ENCODE results near the gene IKBIP. TPM values are rescaled to one million over a fixed set of nuclear protein-coding genes. Genes with fewer than 3 reads are reported as not detected.

Gene IKBIP
- total RNA-seq, 4 donors from 2014 or later, result 2.9 to 10.5 (median 6.3) TPM

GRCh38 chr12:98587084-98587483 lies 57.5 kb downstream of the IKBIP start:
- no peak overlapping the region for H3K27ac ChIP-seq
- TF ChIP-seq, protein P1, sequence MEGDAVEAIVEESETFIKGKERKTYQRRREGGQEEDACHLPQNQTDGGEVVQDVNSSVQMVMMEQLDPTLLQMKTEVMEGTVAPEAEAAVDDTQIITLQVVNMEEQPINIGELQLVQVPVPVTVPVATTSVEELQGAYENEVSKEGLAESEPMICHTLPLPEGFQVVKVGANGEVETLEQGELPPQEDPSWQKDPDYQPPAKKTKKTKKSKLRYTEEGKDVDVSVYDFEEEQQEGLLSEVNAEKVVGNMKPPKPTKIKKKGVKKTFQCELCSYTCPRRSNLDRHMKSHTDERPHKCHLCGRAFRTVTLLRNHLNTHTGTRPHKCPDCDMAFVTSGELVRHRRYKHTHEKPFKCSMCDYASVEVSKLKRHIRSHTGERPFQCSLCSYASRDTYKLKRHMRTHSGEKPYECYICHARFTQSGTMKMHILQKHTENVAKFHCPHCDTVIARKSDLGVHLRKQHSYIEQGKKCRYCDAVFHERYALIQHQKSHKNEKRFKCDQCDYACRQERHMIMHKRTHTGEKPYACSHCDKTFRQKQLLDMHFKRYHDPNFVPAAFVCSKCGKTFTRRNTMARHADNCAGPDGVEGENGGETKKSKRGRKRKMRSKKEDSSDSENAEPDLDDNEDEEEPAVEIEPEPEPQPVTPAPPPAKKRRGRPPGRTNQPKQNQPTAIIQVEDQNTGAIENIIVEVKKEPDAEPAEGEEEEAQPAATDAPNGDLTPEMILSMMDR (IDR thresholded peaks at IDR 0.05), result no peak
- no peak for TF ChIP-seq POLR2A (IDR thresholded peaks at IDR 0.05)

DNA sequence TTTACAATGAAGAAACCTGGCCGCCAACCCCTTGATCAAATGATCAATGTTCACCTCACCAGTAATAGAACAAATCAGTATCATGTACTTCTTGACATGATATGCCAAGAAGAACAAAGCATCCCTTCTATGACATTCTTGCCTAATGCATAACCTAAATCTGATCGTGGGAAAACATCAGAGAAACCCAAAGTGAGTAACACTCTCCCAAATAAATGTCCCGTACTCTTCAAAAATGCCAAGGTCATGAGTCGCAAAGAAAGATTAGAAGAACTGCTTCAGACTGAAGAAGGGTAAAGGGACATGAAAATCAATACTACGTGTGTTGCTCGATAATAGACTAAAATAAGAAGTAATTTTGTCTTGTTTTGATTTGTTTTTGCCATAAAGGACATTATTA lies 62.5 kb downstream of the IKBIP start:
- TF ChIP-seq, protein P1 (IDR thresholded peaks at IDR 0.05), result no peak
- TF ChIP-seq POLR2A (IDR thresholded peaks at IDR 0.05), result no peak
- DNase-seq, result no peak
- Histone ChIP-seq H3K9me3 (no peaks in the 10 kb centered on the region), H3K36me3 (no peaks in the 10 kb centered on the region), H3K4me3 (no peak overlapping the region), H3K27me3 (no peaks in the 10 kb centered on the region), H3K4me1 (peaks cover 0 to 15% (median 0%) of the 10 kb centered on the region in 3 donors), H3K27ac (no peak overlapping the region)
- intact Hi-C loops (cut with DNase I), result no loop called here
- WGBS, 2 donors, result 72 to 83% methylated on average over 6 of the region's 6 CpGs

More at GRCh38 chr12:98587084-98587483, 57.5 kb downstream of the IKBIP start:
- intact Hi-C loops (cut with DNase I), result no loop called here
- 78 to 86% methylated on average over 5 of the region's 5 CpGs for WGBS, 2 donors
- H3K36me3 ChIP-seq, result no peaks in the 10 kb centered on the region
- no peaks in the 10 kb centered on the region for H3K9me3 ChIP-seq
- no peak for DNase-seq
- no peaks in the 10 kb centered on the region for H3K4me1 ChIP-seq
- no peak overlapping the region for H3K4me3 ChIP-seq
- no peaks in the 10 kb centered on the region for H3K27me3 ChIP-seq

- Histone ChIP-seq H3K27ac (no peak overlapping the region), H3K27me3 (no peaks in the 10 kb centered on the region), H3K4me1 (peaks cover 0 to 15% (median 0%) of the 10 kb centered on the region in 3 donors), H3K4me3 (no peak overlapping the region), H3K36me3 (no peaks in the 10 kb centered on the region), H3K9me3 (no peaks in the 10 kb centered on the region)
- WGBS, 2 donors, result 60 to 80% methylated on average over 1 of the region's 1 CpG
- no peak for DNase-seq
- TF ChIP-seq, protein P1 (IDR thresholded peaks at IDR 0.05), result no peak
- TF ChIP-seq POLR2A (IDR thresholded peaks at IDR 0.05), result no peak
- intact Hi-C loops (cut with DNase I), result no loop called here
These were observed 63.5 kb downstream of the IKBIP start for GRCh38 chr12:98581101-98581500.

DNA sequence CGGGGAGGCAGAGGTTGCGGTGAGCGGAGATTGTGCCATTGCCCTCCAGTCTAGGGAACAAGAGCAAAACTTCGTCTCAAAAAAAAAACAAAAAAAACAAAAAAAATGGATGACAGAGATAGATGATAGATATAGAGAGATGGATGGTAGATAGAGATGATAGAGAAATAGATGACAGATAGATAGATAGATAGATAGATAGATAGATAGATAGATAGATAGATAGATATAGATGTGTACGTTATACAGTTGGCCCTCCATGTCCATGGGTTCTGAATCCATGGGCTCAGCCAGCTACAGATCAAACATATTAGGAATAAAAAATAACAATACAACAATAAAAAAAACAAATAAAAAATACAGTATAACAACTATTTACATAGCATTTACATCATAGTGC lies 63.9 kb downstream of the IKBIP start:
- WGBS, 2 donors, result 88 to 90% methylated on average over 4 to 5 of the region's 5 CpGs
- Histone ChIP-seq H3K4me1 (peaks cover 0 to 15% (median 0%) of the 10 kb centered on the region in 3 donors), H3K27me3 (no peaks in the 10 kb centered on the region), H3K4me3 (no peak overlapping the region), H3K27ac (no peak overlapping the region), H3K36me3 (no peaks in the 10 kb centered on the region), H3K9me3 (no peaks in the 10 kb centered on the region)
- TF ChIP-seq POLR2A (IDR thresholded peaks at IDR 0.05), result no peak
- TF ChIP-seq, protein P1 (IDR thresholded peaks at IDR 0.05), result no peak
- intact Hi-C loops (cut with DNase I), result no loop called here
- no peak for DNase-seq

DNA sequence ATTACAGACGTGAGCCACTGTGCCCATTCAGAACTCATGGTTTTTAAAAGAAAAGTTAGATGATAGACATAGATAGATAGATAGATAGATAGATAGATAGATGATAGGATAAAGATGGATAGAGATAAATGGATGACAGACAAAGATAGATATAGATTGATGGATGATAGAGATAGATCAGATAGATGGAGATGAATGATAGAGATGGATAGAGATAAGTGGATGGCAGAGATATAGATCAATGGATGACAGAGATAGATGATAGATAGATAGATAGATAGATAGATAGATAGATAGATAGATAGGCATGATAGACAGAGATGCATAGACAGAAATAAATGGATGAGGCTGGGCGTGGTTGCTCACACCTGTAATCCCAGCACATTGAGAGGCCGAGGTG lies 64.8 kb downstream of the IKBIP start:
- no peak overlapping the region for H3K4me3 ChIP-seq
- 89 to 95% methylated on average over 3 of the region's 3 CpGs for WGBS, 2 donors
- no peak overlapping the region for H3K27ac ChIP-seq
- intact Hi-C loops (cut with DNase I), result no loop called here
- H3K9me3 ChIP-seq, result no peaks in the 10 kb centered on the region
- no peak for DNase-seq
- peaks cover 0 to 15% (median 0%) of the 10 kb centered on the region in 3 donors for H3K4me1 ChIP-seq
- no peaks in the 10 kb centered on the region for H3K36me3 ChIP-seq
- TF ChIP-seq, protein P1 (IDR thresholded peaks at IDR 0.05), result no peak
- no peak for TF ChIP-seq POLR2A (IDR thresholded peaks at IDR 0.05)
- H3K27me3 ChIP-seq, result no peaks in the 10 kb centered on the region
